ENCODE measurements around the gene LRMDA.

The LRMDA gene

DNA sequence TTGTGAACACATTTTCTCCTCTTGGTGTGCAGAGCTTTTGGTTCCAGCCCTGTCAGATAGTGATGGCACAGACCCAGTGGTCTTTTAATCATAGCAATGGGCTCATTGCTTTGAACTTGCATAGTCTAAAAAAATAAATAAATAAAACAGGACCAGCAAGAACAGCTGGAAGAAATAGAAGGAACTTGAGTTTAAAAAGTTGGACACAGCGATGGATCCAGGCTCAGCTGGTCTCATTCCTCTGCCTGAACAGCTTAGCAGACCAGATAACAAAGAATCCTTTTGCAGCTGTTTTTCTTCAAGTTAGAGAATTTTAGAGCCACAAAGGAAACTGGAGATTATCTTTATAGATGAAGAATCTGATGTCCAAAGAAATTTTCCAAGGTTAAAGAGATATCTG, 1005.6 kb downstream of the LRMDA start:
- no peak for DNase-seq

DNA sequence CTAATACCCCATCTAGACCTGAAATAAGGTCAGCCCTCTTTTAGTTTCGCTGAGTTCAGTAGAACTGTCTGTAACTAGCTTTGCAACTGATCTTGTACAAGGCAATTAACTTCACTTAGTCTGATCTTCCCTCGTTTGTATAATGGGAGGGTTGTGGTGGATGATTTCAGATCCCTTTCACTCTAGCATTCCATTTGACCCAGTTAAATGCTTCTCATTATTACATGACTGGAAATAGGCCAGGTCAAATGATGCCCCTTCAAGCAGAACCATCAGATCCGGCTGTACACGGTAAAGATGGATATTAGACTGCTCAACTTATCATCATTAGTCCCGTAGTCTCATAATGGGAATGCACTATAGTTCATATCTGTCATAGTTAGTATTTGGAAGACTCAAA, 1009.0 kb downstream of the LRMDA start:
- DNase-seq: no peak

DNA sequence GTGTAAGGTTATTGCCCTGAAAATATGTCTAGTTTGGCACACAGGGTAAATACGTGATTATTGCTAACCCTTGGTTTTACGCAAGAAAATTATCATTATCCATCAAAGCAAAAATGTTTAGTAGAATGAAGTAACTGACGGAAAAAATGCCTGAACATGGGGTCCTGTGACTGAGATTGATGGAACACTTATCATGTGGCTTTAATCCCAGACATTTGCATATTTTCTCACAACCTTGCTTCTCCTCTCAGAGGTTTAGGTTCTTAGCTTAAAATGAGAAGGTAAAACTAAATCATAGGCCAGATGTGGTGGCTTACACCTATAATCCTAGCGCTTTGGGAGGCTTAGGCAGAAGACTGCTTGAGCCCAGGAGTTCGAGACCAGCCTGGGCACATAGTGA, 1010.7 kb downstream of the LRMDA start:
- no peak for DNase-seq

DNA sequence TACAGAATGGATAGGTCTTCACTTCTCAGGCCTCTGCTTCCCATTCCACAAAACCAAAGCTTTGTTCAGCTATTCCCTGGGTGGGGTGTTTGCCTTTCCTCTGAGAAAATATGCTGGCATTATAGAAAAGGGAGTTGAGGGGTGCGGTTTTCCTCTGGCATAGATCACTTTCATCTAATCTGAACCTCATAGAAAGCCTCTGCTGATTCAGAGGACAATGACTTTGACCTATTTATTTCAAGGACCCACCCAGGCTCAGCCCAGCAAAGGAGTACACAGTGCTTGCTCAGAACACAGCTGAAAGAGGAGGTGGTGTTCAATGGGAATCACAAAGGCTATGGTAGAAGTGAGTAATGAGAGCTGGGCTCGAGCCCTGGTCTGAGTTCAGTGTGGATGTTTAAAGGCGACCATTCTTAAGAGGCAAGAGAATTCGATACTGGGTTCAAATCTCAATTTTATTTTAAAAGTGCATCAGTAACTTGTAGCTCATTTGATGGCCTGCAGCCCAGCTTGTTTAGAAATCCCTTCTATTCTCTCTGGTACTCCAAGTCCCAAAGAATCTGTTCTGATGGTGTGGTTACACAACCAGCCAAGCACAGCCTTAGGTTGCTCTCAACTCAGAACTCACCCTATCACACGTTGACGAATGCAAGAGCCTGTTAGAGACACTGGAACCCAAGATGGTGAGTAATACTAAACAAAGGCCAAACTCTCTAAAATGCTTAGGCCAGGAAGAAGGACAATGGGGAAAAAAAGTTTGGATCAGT, 1012.8 kb downstream of the LRMDA start:
- DNase-seq: no peak

DNA sequence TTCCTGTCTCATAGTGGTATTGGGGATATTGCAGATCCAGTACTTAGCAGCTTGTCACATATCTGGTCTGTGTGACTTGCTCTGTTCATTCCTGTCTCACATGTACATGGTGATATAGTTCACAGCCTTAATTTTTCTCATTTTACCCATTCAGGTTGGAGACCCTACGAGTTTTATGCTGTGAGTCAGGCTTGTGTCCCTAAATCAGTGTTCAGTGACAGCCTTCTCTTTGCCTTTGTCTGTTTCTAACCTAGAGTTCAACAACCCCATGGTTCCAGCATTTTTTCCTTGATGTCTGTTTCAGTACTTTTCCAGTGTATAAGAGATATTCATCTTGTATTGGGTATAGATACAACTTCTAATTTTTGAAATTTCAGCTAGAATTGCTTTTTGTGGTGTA, 1016.2 kb downstream of the LRMDA start:
- DNase-seq: no peak

DNA sequence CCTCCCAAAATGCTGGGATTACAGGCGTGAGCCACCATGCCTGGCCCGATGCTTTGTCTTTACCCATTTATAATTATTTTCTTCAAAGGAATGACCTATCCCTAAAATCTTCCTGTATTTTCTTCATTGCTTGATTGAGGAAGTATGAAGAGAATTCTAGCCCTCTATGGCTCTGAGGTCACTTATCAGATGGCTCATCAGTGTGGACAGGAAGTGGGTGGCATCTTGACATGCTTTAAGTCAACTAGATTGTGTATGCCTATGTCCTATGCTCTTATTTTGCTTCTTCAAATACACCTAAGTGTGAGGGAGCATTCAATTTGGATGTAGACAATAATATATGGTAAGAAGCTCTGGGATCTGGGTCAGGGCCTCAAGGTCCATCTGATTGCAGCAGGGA, 1020.5 kb downstream of the LRMDA start:
- DNase-seq: peak; percentile 74

DNA sequence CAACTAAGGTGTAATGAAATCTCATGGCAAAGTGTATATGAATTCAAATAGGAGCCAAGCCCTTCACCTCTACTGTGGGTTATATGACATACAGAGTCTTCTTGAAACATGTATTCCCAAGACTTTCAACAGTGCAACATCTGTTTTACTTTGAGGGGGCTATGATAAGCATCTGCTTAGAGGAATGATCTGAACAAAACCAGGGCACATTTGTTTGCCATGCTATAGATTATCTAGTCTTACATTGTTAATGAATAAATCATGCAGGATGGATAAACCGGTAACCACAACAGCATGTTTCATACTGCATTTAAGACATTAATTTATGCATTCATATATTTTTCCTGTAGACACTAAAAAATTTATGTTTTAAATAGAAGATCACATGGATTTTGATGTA, 1021.9 kb downstream of the LRMDA start:
- DNase-seq: no peak

DNA sequence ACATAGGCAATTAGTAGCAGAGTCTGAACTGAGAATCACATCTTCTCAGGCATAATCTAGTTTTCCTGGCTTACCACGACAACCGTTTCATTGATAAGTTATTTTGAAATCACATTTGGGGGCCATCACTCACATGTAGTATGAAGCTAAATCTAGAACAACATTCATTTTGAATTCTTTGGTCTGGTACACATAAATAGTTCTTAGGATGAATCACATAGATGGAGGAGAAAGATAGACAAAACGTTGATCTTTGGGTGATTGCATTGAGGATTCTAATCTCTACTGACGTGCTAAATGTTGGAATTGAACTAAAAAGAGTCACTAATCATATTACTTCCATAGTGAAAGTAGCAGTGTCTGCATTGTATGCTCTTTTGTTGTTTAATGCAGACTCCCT, 1022.6 kb downstream of the LRMDA start:
- DNase-seq: no peak

DNA sequence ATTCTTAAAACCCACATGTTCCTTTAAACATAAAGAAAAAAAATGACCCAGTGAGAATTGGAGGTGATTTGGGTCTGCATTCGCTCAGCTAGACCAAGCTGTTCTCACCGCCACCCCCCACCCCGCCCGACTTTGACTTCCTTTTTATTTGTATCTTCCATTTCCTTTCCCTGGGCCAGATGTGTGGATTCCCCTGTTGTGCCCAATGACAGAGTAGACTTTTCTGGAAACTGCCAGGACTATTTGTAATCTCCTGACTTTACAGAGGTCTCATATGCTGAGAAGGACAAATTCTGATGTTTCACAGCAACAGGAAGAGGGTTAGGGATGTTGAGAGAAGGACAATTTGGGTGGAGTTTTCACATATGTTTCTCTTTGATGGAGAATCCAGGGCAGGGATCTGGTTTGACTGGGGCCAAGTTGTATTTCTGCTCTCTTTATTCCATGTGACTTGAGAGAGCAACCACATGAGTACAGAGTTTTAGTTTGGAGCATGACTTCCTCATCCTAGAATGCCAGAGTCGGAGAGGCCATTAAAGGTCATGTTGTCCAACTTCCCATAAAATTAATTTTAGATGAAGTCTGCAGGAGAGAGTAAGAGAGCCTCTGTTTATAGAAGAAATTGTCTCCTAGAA, 1023.2 kb downstream of the LRMDA start:
- no peak for DNase-seq

DNA sequence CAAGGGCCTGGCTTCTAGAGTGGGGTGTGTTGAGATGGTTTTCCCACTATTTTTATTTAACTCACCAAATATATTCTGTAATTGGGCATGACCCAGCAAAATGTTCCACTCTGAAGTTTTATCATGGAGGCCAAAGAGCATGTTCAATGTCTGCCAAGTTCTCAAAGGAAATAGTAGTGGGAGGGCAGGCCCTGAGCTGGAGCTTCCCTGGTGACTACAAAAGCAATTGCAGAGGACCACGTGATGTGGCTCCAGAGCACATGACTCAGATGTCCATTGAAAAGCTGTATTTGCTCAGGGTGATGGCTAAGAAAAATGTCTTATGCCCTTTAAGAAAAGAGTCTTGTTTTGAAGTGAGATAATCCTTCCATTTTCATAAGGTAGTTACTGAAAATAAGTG, 1024.8 kb downstream of the LRMDA start:
- DNase-seq: no peak

DNA sequence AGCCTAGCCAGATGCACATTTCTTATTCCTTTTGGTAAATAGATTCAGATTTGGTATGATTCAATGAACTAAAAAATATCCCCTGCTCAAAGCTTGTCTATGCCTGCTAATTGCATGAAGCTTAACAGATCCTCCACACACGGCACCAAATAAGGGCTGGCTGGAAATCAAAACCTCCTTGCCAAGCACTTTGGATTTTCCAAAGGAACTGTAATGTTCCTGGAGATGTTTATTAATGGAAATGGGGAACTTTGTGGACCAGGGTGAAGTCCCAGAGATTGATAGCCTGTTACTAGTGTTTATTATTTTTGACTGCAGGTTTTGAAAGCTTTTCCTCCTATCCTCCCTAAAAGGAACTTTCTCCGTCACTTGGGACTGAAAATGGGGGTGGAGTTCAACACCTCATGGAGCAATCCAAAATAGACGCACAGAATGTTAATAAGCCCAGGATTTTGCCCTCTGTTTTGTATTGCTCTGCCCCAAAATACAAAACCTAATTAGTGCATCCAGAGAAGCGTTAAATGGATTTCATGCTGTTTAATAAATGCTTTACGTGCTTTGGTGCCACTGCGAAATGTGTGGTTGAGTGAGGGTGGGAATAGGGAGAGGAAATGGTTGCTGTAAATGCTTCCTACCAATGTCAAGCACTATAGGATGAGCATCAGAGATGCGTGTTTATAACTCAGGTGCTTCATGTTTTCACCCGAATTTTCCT, 1027.7 kb downstream of the LRMDA start:
- no peak for DNase-seq

DNA sequence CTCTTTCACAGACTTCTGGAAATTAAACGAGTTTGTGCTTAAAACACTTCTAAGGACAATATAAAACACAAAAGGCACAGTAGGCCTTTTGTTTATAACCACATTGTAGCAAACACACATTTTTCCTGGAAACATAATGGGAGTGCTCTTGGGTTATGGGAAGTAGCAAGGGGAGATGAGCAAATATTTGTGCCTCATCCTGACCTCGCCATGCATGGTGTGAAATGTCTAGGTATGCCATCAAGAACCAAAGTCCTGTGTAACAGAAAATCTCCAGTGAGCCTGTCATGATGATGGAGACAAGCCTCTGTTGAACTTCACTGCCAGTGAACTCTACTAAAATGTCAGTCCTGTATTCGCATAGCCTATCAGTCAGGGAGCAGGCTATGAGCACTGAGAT, 1029.6 kb downstream of the LRMDA start:
- DNase-seq: no peak

DNA sequence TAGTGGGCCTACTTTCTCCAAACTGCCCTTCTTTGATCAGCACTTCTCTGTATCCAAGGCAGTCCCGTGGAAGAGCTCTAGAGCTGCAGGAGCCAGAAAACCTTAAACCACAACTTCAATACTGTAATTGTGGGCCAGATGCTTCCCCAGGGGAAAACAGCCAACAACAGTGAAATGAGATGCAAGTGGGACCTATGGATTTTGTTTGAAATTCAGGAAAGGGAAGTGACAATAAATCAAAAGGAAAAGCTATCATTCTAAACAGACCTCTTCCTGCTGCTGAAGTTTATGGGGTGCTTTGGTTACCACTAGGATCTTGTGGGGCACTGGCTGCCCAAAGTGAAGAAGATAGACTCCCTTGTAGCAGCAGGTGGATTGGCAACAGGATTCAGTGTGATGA, 1031.7 kb downstream of the LRMDA start:
- peak; percentile 2 for DNase-seq

DNA sequence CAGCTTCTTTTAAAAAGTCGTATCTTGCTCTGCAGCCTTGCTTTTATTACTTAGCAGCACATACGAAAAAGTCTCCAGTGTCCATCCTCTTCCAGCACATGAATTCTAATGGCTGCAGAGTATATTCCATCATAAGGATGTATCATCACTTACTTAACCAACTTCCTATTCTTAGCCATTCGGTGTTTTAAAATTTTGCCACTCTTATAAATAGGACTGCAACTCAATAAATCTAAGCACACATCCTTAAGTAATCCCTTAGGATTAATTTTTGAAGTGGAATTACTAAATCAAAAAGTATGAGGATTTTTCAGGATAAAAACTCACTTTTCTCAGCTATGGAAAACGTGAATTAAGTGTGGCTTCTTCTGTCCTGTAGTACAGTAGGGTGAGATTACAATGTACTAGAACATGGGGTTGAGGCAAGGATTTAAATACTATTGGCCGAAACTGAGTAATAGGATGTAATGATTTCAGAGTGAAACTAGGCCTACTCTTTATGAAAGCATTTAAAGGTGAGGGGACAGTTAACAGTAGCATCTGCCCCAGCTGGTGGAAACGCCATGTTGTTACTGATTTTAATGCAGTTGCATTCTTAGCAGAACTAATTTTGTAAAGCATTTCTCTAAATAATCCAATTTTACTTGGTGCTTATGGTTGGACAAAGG, 1035.5 kb downstream of the LRMDA start:
- no peak for DNase-seq

DNA sequence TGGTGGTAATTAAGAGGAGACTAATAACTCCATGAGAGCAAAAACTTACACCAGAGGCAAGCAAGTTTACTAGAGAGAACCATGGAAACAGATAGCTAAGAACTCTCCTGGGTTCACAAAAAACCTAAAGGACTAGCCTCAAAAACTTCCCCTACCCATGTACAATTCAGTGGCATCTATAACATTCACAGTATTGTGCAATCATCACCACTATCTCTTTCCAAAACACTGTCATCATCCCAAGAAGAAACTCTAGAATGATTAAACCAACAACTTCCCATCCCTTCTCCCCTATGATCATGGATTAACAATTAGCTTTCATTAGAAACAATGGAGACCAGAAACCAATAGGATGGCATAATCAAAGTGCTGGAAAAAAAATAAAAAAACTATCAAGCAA, 1038.3 kb downstream of the LRMDA start:
- DNase-seq: no peak

DNA sequence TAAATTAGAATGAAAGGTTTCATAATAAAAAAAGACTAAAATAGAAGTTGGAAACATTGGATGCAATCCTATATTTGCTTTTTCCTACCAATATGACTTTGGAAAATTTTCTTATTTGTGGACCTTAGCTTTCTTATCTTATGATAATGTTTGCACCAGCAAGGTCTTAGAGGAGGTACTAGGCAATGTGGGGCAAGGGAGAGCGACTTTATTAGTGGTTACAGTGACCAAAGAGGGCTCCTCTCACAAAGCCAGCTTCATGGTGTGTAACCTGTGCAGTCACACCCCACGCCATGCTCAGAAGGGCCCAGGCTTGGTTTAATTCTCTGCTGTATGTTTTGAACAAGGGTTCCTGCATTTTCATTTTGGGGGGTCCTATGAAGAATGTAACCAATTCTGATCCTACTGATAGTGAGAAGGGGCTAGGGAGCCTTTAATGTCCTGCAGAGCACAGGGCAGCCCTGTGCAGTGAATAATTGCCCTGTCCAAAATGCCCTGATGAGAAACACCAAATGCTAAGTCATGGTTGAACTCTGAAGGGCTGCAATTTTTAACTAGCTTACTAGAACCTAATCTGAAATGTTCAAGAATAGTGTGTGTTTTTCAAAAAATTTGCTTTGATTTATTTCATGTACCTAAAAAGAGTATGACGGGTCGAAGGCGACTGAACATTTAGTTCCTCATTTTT, 1047.8 kb downstream of the LRMDA start:
- DNase-seq: peak; percentile 5

DNA sequence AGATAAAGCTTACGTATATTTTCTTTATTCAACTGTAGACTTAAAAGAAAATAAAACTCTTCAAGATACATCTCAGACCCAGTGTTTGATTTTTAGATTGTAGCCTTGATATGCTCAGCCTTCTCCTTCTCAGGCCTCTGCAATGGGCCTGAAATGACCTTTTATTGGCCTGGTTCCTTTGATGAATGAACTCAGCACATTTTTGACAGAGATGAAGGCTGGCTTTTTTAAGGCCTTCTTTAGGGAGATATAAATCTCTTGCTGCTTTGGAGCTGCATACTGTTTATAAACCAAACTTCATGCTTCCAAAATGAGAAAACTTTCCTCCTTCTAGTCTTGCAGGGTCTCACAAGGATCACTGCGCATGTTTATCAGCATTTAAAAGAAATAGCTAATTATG, 1049.8 kb downstream of the LRMDA start:
- peak; percentile 5 for DNase-seq

DNA sequence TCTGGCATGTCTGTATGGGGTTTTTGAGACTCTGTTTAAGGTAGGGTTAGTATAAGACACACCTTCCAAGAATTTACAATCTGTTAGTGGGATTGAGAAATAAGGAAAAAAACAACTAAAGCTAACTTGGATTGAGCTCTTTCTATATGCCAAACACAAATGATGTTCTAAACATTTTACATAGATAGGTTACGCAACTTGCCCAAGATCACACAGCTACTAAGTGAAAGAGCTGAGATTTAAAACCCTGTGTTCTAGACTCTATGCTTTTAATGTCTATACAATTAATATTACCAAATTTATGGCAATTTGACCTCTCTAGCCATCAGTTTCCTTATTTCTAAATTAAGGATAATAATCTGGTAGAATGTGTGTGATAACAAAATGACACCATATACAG, 1056.2 kb downstream of the LRMDA start:
- DNase-seq: no peak

DNA sequence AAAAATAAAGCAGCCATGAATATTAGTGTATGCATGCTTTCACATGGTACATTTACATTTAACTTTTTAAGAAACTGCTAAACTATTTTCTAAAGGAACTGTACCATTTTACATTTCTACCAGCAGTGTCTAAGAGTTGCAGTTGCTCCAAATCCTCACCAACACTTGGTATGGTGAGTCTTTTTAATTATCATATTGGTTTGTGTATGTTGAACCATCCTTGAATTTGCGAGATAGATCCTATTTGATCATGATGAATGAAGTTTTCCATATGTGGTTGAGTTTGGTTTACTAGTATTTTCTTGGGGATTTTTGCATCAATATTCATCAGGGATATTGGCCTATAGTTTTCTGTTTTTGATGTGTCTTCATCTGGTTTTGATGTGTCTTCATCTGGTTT, 1057.2 kb downstream of the LRMDA start:
- DNase-seq: no peak

DNA sequence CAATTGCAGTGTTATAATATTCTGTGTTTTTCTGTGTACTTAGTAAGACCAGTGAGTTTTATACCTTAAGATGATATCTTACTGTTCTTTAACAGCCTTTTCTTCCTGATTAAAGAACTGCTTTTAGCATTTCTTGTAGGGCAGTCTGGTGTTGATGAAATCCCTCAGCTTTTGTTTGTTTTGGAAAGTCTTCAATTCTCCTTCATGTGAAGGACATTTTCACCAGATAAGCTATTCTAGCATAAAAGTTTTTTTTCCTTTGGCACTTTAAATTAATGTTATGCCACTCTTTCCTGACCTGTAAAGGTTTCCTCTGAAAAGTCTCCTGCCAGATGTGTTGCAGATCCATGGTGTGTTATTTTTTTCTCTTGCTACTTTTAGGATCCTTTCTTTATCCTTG, 1059.8 kb downstream of the LRMDA start:
- no peak for DNase-seq

DNA sequence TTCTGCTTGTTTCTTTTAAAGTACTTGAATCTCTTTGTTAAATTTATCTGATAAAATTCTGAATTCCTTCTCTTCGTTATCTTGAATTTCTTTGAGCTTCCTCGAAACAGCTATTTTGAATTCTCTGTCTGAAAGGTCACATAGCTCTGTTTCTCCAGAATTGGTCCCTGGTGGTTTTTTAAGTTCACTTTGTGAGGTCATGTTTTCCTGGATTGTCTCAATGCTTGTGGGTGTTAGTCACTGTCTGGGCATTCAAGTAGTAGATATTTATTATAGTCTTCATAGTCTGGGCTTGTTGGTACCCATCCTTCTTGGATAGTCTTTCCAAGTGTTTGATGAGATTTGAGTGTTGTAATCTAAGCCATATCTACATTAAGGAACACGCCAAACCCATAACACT, 1060.6 kb downstream of the LRMDA start:
- DNase-seq: no peak

DNA sequence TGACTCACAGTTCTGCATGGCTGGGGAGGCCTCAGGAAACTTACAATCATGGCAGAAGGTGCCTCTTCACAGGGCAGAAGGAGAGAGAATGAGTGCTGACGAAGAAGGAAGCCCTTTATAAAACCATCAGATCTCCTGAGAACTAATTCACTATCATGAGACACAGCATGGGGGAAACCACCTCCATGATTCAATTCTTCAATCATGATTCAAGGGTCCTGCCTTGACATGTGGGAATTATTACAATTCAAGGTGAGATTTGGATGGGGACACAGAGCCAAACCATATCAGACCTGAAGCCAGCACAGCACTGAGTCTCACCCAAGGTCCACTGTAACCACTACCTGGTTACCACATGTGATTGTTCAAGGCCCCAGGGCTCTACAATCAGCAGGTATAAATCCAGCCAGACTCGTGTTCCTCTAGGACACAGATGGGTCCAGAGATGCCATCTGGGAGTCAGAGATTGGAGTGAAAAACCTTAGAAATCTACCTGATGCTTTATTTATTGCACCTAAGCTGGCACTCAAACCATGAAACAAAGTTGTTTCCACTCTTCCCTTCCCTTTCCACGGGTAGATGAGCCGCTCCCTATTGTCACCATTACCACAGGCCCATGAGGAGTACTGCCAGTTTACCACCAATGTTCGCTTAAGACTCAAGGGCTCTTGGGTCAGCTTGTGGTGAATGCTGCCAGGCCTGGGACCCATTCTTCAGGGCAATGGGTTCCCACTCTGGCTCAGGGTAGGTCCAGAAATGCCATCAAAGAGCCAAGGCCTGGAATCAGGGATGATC, 1061.5 kb downstream of the LRMDA start:
- DNase-seq: no peak

All from hematopoietic multipotent progenitor cell treated with erythropoietin and hydrocortisone succinate and interleukin-3 and kit ligand, for 4 days (in vitro differentiated cells).